ENCODE measurements around the gene GSK3A.

GRCh38 chr19:42207767-42208271, 34.6 kb downstream of the GSK3A start:
- TF ChIP-seq CTCF (IDR thresholded peaks at IDR 0.05), result no peak
- TF ChIP-seq POLR2A (IDR thresholded peaks at IDR 0.05), result no peak
- no peak for TF ChIP-seq EP300 (IDR thresholded peaks at IDR 0.05)
- TF ChIP-seq POLR2AphosphoS5 (IDR thresholded peaks at IDR 0.05), result no peak
